ENCODE measurements around the gene AP1S3.
A peak's percentile ranks its signal among the peaks of the same experiment; 100 is the strongest.

AP1S3 gene

DNA sequence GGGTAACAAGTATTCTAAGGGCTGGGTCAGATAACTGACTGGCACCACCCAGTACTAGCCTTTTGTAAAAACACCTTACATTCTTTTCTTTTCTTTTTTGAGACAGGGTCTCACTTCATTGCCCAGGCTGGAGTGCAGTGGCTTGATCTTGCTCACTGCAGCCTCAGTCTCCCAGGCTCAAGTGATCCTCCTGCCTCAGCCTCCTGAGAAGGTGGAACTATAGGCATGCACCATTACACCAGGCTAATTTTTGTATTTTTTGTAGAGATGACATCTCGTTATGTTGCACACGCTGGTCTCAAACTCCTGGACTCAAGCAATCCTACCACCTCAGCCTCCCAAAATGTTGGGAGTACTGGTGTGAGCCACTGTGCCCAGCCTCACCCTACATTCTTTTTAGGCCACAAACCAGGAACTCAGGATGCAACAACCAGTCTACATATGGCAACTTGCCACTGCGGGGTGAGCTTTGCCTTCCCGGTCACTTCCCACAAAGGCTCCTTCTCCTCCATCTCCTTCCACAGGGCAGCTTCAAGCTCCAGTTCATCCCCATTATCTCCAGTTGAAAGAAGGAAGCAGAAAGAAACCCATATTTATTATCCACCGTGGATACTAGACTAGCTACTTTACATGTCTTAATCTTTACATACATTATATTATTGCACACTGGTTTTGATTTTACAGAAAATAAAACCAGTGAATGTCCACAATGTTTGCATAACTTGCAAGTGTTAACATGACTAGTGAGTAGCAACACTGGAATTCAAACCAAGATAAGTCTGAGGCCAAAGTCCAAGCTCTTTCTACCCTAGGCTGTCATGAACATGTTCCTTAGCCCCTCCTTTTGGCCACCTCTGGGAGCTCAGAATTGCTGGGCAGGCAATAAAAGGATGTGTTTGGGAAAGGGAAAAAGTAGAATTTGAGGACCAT lies 23.7 kb upstream of the AP1S3 start:
- H3K36me3 Mint-ChIP-seq: peaks cover 2% of the 10 kb centered on the region
- H3K9me3 Mint-ChIP-seq: no peaks in the 10 kb centered on the region
- H3K27ac Mint-ChIP-seq: no peak overlapping the region
- H3K4me1 Mint-ChIP-seq: peaks cover 17% of the 10 kb centered on the region
- H3K4me3 Mint-ChIP-seq: no peak overlapping the region
- no peaks in the 10 kb centered on the region for H3K27me3 Mint-ChIP-seq

DNA sequence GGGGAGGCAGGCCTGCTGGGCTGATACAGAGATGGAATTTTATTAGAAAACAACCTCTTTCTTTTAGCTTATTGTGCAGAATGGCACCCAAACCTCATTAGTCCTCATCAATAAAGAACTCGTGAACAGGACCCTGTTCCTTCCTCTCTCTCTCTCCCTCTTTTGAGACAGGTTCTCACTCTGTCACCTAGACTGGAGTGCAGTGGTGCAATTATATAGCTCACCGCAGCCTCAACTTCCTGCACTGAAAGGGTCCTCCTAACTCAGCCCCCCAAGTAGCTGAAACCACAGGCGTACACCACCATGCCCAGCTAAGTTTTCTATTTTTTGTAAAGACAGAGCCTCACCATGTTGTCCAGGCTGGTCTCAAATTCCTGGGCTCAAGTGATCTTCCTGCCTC lies 21.7 kb upstream of the AP1S3 start:
- peaks cover 2% of the 10 kb centered on the region for H3K36me3 Mint-ChIP-seq
- no peaks in the 10 kb centered on the region for H3K9me3 Mint-ChIP-seq
- no peaks in the 10 kb centered on the region for H3K27me3 Mint-ChIP-seq
- no peak overlapping the region for H3K4me3 Mint-ChIP-seq
- H3K4me1 Mint-ChIP-seq: no peaks in the 10 kb centered on the region
- H3K27ac Mint-ChIP-seq: no peak overlapping the region

DNA sequence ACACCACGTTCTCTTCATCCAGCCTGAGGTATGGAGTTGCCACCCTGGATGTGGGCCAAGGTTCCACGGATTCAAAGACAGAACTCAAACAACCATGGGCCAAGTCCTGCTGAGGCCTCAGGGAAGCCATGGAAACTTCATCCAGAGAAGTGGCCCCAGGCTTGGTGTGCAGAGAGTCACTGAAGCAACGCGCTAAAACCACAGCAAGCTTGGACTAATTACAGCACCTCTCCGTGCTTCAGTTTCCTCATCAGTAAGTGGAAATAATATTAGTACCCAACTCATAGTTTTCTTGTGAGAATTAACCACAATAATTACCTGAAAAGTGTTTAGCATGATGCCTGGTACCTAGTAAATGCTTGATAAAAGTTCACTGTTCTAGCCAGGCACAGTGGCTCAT lies 19.2 kb upstream of the AP1S3 start:
- Mint-ChIP-seq H3K27me3 (no peaks in the 10 kb centered on the region), H3K9me3 (no peaks in the 10 kb centered on the region), H3K4me3 (no peak overlapping the region), H3K36me3 (no peaks in the 10 kb centered on the region), H3K27ac (no peak overlapping the region), H3K4me1 (no peaks in the 10 kb centered on the region)

DNA sequence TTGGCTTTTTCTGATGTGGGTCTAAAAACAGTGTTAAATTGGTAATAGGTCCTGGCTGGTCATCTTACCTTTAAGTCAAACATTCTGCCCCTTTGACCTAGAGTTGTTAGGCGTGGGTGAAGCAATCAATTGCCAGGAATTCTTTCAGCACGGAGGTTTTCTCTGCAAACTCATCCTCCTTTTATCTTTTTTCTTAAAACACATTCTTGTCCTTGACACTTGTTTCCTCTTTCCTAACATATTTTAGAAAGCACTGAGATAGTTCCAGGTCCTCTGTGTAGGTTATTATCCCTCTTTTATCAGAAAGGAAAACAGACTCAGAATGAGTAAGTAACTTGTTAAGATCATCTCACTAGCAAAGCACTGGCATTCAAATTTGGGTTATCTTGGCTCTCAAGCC lies 18.6 kb upstream of the AP1S3 start:
- Mint-ChIP-seq H3K36me3 (peaks cover 2% of the 10 kb centered on the region), H3K27ac (no peak overlapping the region), H3K9me3 (no peaks in the 10 kb centered on the region), H3K4me3 (no peak overlapping the region), H3K4me1 (peaks cover 5% of the 10 kb centered on the region), H3K27me3 (no peaks in the 10 kb centered on the region)

DNA sequence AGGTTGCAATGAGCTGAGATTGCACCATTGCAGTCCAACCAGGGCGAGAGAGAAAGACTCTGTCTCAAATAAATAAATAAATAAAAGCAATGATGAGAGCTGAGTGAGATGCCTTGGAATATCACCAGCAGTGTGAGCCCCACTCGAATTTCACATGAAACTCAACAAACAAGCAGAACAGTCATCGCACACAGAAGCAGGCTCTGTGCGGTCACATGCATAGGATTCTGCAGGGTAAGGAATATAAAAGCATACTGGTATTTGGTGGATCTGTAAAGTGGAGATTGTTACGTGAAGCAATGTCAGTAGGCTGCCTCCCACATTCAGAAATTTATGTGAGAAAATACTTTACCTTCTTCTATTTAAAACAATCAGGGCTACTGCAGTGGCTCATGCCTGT lies 18.0 kb upstream of the AP1S3 start:
- Mint-ChIP-seq H3K9me3 (no peaks in the 10 kb centered on the region), H3K27me3 (no peaks in the 10 kb centered on the region), H3K27ac (no peak overlapping the region), H3K4me1 (peaks cover 6% of the 10 kb centered on the region), H3K4me3 (no peak overlapping the region), H3K36me3 (peaks cover 2% of the 10 kb centered on the region)

DNA sequence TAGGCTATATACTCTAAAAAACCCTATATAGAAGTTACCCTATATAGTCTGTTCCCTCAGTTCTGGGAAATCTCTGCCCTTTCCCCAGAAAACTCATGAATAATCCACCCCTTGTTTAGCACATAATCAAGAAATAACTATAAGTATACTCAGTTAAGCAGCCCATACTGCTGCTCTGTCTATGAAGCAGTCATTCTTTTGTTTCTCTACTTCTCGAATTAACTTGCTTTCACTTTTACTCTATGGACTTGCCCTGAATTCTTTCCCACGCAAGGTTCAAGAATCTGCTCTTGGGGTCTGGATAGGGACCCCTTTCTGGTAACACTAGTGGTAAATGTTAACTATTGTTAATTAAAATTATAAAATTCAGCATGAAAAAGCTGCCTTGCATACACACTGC lies 17.4 kb upstream of the AP1S3 start:
- peaks cover 6% of the 10 kb centered on the region for H3K4me1 Mint-ChIP-seq
- H3K36me3 Mint-ChIP-seq: peaks cover 2% of the 10 kb centered on the region
- H3K27ac Mint-ChIP-seq: no peak overlapping the region
- H3K4me3 Mint-ChIP-seq: no peak overlapping the region
- H3K9me3 Mint-ChIP-seq: no peaks in the 10 kb centered on the region
- no peaks in the 10 kb centered on the region for H3K27me3 Mint-ChIP-seq

DNA sequence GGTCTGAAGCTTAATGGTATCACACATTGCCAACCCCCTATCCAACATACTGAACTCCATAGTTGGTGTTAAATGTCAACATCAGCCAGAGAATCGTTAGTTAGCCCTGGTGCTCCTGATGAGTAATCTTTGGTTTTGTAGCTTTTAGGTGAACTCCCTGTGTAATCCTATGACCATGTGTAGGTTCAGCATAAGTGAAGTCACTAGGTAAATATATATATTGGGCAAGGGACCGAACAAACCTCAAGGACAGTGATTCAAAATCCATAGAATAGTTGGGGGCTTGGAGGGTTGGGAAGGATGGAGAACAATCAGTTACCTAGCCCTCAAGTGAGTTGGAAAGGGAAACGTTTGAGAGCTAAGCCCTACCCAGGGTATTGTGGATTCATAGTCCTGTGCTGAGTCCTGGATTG lies 16.0 kb upstream of the AP1S3 start:
- H3K27me3 Mint-ChIP-seq: no peaks in the 10 kb centered on the region
- no peak overlapping the region for H3K4me3 Mint-ChIP-seq
- no peaks in the 10 kb centered on the region for H3K9me3 Mint-ChIP-seq
- peaks cover 10% of the 10 kb centered on the region for H3K36me3 Mint-ChIP-seq
- H3K4me1 Mint-ChIP-seq: peaks cover 6% of the 10 kb centered on the region
- no peak overlapping the region for H3K27ac Mint-ChIP-seq

DNA sequence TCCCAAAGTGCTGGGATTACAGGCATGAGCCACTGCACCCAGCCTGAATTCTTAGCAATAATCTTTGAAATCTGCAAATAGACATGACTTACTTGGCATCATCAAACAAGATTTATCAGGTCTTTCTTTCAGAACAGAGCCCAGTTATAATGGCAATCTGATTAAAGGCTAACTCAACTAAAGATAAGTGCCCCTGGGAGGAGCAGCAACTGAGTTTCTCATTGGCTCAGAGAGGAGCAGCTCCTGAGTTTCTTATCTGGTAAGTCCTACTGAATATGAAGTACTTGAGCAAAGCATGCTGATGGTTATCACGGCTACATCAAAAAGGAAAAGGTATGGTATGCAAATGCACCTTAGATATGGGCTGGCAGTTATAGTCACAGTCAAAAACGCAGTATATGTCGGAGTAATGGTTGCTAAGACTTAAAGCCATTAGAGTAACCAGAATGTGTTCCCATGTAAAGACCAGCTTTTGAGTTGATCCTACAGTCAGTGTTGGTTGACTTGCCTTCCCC lies 15.0 kb upstream of the AP1S3 start:
- no peaks in the 10 kb centered on the region for H3K9me3 Mint-ChIP-seq
- no peak overlapping the region for H3K27ac Mint-ChIP-seq
- H3K36me3 Mint-ChIP-seq: peaks cover 13% of the 10 kb centered on the region
- H3K4me3 Mint-ChIP-seq: no peak overlapping the region
- H3K27me3 Mint-ChIP-seq: no peaks in the 10 kb centered on the region
- peaks cover 11% of the 10 kb centered on the region for H3K4me1 Mint-ChIP-seq

DNA sequence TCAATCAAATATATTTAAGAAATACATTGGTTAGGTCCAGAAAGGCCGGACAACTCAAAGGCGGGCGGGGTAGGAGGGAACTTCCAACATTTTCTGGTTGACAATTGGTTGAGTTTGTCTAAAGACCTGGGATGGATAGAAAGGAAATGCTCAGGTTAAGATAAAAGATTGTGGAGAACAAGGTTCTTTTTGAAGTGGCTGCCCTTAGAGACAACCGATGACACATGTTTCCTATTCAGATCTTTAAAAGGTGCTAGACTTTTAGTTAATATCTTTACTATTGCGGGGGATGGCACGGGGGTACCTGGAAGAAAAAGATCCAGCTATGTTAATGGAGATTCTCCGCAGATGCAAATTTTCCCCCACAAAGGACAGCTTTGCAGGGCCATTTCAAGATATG lies 10.0 kb upstream of the AP1S3 start:
- Mint-ChIP-seq H3K4me1 (peaks cover 11% of the 10 kb centered on the region), H3K4me3 (no peak overlapping the region), H3K9me3 (no peaks in the 10 kb centered on the region), H3K36me3 (peaks cover 13% of the 10 kb centered on the region), H3K27ac (no peak overlapping the region), H3K27me3 (no peaks in the 10 kb centered on the region)

DNA sequence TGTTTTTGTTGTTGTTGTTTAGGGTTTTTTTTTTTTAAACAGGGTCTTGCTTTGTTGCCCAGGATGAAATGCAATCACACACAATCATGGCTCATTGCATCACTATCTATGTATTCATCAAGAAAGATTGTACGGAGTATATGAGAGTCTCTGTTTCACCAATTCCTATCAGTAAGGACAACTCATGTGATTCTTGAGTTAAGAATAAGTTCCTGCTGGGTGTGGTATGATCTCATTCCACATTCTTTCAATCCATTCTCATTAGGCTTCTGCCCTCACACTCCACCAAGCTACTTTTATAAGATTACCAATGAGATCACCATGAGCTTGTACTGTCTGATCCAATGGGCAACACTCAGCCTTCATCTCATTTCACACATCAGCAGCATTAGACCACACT lies 9.1 kb upstream of the AP1S3 start:
- Mint-ChIP-seq H3K4me1 (peaks cover 11% of the 10 kb centered on the region), H3K9me3 (no peaks in the 10 kb centered on the region), H3K36me3 (peaks cover 13% of the 10 kb centered on the region), H3K27me3 (no peaks in the 10 kb centered on the region), H3K27ac (no peak overlapping the region), H3K4me3 (no peak overlapping the region)

DNA sequence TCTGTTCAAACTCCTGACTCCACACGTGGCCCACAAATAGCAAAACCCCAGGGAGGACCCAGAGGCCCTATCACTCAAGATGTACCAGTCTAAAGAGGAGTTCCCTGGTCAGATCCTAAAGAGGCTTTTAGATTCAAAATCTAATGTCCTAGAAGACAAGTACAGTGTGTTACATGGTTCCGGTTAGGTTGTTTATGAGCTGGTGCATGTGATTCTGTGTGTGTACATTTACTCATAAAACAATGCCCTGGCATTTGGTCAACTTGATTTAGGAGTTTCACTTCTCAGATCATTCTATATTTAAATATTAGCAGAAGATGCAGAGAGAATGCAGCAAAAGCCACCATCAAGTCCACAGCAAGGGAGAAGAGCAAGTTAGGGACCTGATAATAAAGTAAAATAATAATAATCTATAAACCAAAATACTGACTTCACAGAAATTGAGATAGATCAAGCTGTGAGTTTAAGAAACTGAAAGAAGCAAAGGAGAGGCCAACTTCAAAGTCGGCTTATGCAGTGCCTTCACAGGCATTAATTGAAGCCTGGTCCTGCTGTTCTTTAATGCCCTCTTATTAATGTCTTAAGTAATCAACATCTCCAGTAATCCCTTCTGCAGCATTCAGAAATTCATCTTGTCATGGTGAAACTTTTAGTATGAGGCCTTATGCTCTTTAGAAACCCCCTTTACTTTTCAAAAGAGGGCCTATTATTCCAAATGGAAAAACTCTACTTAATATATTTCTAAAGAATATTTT lies 4.2 kb upstream of the AP1S3 start:
- Mint-ChIP-seq H3K27me3 (no peaks in the 10 kb centered on the region), H3K36me3 (no peaks in the 10 kb centered on the region), H3K9me3 (no peaks in the 10 kb centered on the region), H3K4me3 (no peak overlapping the region), H3K4me1 (peaks cover 4% of the 10 kb centered on the region), H3K27ac (no peak overlapping the region)

DNA sequence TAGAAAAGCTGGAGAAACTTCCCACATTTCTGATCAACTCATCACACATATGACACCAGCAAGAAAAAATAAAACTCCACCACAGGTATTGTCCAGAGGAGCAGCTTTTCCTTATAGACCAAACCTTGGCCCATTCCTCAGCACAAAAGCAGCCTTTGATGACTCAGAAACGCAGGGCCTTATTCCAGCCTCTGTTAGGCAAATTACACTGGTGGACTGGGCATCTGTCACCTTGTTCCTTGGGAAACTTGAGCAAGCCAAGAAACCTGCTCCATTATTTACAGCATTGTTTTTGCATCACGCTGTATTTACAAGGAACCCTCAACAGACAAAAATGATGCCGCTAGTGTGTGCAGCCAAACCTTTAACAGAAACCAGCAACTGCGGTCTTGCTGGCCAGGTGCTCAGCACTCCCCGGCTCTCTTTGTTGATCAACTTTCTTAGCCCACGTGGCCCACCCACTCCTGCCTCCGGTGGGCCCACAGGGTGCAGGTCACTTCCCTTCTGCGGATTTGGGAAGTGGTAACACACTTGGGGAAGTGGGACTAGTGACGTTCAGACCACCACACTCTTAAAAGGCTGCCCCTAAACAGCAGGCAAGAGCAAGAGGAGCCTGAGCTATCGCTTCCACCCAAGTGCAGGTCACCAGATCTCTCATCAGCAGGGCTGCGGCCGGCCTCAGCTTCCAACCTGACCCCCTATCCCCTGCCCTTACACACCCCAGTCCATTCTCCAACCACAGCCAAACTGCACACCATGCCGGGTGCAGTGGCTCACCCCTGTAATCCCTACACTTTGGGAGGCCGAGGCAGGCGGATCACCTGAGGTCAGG lies 1.5 kb downstream of the AP1S3 start:
- H3K36me3 Mint-ChIP-seq: no peaks in the 10 kb centered on the region
- no peaks in the 10 kb centered on the region for H3K9me3 Mint-ChIP-seq
- peaks cover 1% of the 10 kb centered on the region for H3K27me3 Mint-ChIP-seq
- no peak overlapping the region for H3K27ac Mint-ChIP-seq
- peaks cover 11% of the 10 kb centered on the region for H3K4me1 Mint-ChIP-seq
- peak overlapping the region; percentile 92 for H3K4me3 Mint-ChIP-seq

DNA sequence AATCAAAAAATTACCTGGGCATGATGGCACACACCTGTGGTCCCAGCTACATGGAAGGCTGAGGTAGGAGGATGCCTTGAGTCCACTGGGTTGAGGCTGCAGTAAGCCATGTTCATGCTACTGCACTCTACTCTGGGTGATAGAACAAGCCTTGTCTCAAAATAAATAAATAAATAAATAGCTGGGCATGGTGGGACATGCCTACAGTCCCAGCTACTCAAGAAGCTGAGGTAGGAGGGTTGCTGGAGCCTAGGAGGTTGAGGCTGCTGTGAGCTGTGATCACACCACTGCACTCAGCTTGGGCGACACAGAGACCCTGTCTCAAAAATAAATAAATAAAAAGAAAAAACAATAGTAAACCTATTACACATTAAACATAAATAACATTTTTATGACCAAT lies 3.0 kb downstream of the AP1S3 start:
- Mint-ChIP-seq H3K27me3 (peaks cover 1% of the 10 kb centered on the region), H3K9me3 (no peaks in the 10 kb centered on the region), H3K36me3 (no peaks in the 10 kb centered on the region), H3K4me3 (no peak overlapping the region), H3K4me1 (peaks cover 11% of the 10 kb centered on the region), H3K27ac (no peak overlapping the region)

DNA sequence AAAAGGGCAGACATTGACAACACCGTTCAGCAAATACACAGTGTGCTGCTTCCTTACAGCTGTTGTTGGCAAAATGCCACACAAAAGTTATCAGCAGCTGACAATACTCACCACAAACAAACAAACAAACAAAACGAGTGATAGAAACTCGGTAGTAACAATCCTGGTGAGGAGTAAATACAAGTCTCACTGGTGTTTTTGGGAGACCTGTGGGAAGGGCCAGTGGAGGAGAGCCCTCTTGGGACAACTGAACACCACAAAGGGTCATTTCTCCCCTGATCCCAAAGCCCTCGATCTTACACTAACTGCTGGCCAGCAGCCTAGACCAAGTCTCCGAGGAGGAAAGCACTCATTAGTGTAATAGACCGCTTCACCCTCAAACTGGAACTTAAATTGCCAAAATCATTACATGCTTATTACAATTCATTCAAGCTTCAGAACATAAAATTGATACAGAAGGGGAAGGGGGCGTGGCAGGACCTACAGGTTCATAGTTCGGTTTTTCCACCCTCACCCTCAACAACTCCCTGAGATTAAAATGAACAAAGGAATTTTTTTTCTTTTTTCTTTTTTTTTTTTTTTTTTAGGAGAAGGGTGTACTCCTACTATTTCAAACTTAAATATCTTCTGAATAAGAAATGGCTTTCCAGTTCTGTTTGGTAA lies 5.0 kb downstream of the AP1S3 start:
- Mint-ChIP-seq H3K36me3 (no peaks in the 10 kb centered on the region), H3K9me3 (no peaks in the 10 kb centered on the region), H3K4me3 (no peak overlapping the region), H3K4me1 (peaks cover 11% of the 10 kb centered on the region), H3K27me3 (peaks cover 1% of the 10 kb centered on the region), H3K27ac (no peak overlapping the region)

DNA sequence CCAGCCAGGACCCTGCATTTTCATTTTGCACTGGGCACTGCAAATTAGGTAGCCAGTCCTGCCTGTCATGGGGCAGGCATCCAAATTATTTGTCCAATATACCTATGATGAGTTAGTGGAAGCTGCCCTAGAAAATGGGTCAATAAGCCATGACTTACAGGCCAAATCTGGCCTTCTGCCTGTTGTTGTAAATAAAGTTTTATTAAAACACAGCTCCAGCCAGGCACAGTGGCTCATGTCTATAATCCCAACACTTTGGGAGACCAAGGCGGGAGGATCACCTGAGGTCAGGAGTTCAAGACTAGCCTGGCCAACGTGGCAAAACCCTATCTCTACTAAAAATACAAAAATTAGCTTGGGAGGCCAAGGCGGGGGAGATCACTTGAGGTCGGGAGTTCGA lies 8.3 kb downstream of the AP1S3 start:
- H3K9me3 Mint-ChIP-seq: no peaks in the 10 kb centered on the region
- peaks cover 3% of the 10 kb centered on the region for H3K36me3 Mint-ChIP-seq
- no peak overlapping the region for H3K27ac Mint-ChIP-seq
- no peaks in the 10 kb centered on the region for H3K27me3 Mint-ChIP-seq
- H3K4me1 Mint-ChIP-seq: peaks cover 3% of the 10 kb centered on the region
- no peak overlapping the region for H3K4me3 Mint-ChIP-seq
